ENCODE results near the gene PIM3.

GRCh38 chr22:49983148-49984042, 22.8 kb downstream of the PIM3 start:
- TF ChIP-seq CTCF (IDR thresholded peaks at IDR 0.05) (peak in 4 of 6 experiments; percentile 15 to 34 (median 28)), POLR2A (IDR thresholded peaks at IDR 0.05) (no peak)

Data from Peyer's patch (tissue), 4 donors.